Measurements from ENCODE around the gene FGF1.
A peak's percentile ranks its signal among the peaks of the same experiment; 100 is the strongest.

Gene FGF1

GRCh38 chr5:142685418-142686209 is at the start of gene FGF1:
FGF1 (minus strand) TSS chr5:142686090; CDS start chr5:142614127, 71,963 bp downstream.
- no peak for DNase-seq (ENCODE audit: low read depth in 2 of 2)

- DNase-seq (ENCODE audit: low read depth in 2 of 2), result no peak
These were observed 41.8 kb upstream of the FGF1 start for GRCh38 chr5:142727735-142728047.

DNA sequence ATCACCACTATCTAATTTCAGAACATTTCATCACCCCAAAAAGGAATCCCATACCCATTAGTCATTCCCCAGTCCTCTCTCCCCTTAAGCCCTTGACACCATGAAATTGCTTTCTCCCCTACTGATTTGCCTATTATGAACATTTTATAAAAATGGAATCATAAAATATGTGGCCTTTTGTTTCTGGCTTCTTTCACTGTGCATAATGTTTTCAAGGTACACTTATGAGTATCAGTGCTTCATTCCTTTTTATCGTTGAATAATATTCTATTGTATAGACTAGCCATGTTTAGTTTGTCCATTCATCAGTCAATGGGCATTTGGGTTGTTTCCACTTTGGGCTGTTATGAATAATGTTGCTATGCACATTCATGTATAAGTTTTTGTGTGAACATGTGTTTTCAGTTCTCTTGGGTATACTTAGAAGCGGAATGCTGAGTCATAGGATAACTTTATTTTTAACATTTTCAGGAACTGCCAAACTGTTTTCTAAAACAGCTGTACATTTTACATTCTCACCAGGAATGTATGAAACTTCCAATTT is 40.4 kb upstream of the FGF1 start:
- DNase-seq (ENCODE audit: low read depth in 2 of 2), result no peak

DNA sequence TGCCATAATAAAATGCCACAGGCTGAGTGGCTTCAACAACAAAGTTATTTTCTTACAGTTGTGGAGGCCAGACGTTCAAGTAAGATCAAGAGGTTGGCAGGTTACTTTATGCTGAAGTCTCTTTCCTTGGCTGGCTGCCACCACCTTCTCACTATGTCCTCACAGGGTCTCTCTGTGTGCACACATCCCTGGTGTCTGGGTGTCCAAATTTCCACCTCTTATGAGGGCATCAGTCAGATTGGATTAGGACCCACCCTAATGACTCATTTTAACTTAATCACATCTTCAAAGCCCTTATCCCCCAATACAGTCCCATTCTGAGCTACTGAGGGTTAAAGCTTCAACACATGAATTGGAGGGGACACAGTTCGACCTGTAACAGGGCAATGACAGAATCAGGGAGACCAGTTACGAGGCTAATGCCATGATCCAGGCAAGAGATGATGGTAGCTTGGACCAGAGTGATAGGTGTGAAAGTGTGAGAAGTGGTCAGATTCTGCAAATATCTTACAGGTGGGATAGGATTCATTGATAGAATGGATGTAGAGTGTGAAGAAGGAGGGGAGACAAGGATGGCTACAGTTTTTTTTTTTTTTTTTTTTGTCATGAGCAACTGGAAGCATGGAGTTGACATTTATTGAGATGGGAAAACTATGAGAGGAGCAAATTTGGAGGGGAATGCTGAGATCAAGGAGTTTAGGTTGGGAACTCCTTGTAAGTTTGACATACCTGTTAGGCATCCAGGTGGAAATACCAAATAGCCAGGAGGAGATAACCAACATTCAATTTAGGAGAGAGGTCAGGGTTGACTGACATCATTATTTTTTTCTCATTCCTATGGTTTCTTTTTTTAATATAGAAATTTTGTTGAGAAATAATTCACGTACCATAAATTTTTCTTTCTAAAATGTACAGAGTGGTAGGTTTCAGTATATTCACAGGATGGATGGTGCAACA is 39.6 kb upstream of the FGF1 start:
- DNase-seq (ENCODE audit: low read depth in 2 of 2), result no peak

GRCh38 chr5:142724821-142725220 is 38.9 kb upstream of the FGF1 start:
- no peak for DNase-seq (ENCODE audit: low read depth in 2 of 2)

GRCh38 chr5:142722896-142723295 is 37.0 kb upstream of the FGF1 start:
- no peak for DNase-seq (ENCODE audit: low read depth in 2 of 2)

DNA sequence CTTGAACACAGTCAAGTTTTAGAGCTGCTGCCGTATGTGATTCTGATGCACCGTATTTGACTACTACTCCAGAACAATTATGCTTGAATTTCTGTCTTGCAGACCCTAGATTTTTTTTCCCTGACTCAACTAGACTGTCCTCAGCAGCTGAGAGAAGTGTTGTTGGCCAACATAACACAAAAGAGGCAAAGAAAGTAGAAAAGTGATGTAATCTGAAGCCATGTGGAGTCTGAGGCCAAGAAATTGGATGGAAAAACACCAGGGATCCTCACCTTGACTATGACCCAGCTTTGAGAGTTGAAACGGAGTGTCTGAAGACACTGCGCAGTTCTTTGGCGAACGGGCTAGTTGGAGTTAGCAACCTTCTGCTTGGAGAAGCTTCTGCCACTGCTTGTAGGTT is 36.3 kb upstream of the FGF1 start:
- DNase-seq (ENCODE audit: low read depth in 2 of 2), result no peak

DNA sequence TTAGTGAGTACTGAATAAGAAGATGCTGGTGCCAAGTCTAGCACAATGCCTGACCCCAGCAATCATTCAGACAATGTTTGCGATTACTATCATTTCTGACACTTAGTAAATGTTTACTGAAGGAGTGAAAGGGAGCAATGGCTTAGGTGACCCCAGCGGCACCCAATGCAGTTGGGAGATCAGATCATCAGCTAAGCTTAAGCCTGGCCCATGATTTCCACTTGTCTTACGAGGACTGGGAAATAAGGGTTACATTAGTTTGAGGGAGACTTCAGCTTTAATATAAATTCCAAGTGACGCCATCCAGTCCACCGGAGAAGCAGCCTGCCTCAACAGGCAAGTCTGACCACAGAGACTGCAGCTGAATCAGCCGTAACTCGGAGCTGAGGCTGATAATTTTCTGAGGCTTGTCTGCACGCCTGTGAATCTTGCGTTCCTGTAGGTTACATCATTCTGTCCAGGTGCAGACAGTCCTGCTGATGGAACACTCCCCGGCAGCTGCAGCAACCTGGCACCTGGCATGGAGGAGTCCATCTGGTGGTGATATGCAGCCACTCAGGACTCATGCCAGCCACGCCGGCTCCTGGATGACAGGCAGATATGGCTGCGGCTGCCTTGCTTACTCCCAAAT is 34.9 kb upstream of the FGF1 start:
- DNase-seq (ENCODE audit: low read depth in 2 of 2), result no peak

DNA sequence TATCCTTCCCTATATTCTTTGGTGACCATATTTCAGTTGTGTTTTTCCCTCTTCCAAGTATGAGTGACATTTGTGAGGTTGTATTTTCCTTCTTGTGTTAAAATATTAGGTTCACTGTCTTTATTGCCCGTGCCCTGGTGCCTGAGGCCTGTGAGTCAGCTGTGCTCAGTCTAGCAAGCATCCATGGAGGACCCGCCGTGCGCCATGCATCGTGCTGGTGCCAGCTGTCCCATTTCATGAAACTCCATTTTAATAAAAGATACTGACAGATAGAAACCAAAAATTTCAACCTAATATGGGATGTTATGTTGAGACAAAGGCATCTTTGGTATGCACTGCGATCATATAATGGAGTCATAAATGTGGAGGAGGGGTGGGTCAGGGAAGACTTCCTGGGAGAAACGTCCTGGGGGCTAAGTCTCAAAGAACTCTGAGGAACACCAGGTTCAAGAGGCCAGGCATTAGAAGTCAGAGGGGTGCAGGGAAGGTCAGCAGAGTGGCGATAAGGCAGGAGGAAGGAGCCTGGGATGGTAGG is 34.0 kb upstream of the FGF1 start:
- DNase-seq (ENCODE audit: low read depth in 2 of 2), result no peak

- no peak for DNase-seq (ENCODE audit: low read depth in 2 of 2)
These were observed 31.8 kb upstream of the FGF1 start for GRCh38 chr5:142717582-142718215.

DNA sequence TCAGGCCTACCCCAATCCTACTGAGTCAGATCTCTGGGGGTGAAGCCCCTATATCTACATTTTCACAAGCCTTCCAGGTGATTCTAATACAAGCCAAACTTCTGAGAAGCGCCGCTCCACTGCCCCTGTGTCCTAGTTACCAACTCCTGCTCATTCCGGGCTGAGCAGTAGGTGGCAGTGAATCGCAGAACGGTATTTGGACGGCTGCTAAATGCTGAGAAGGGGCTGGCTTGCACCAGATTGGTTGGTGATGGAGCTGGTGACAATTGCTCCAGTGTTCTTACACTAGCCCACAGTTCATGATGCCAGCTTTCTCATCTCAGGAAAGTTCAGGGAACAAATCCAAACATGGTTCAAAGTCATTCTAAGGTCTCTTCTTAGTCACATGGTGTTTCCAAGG is 31.1 kb upstream of the FGF1 start:
- DNase-seq (ENCODE audit: low read depth in 2 of 2), result peak; percentile 16 to 27

DNA sequence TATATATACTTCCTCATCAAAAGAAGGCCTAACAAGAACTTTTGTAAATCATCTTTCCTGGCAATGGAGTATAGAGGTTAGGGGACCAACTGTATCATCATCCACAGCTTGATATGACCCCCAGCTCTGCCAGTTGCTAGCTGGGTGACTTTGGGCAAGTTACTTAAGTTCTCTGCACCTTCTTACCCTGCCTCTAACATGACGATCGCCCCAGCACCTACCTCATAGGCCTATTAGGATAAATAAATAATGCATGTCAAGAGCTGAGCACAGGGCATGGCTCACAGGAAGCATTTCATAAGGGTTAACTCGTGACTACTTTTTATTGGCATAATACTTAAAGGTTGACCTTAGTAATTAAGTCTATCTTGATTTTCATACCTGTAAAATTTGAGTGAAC is 29.4 kb upstream of the FGF1 start:
- no peak for DNase-seq (ENCODE audit: low read depth in 2 of 2)

- peak; percentile 80 for DNase-seq (ENCODE audit: low read depth in 2 of 2)
These were observed 27.3 kb upstream of the FGF1 start for GRCh38 chr5:142713121-142713706.

- DNase-seq (ENCODE audit: low read depth in 2 of 2), result no peak
These were observed 17.3 kb upstream of the FGF1 start for GRCh38 chr5:142703153-142703552.

DNA sequence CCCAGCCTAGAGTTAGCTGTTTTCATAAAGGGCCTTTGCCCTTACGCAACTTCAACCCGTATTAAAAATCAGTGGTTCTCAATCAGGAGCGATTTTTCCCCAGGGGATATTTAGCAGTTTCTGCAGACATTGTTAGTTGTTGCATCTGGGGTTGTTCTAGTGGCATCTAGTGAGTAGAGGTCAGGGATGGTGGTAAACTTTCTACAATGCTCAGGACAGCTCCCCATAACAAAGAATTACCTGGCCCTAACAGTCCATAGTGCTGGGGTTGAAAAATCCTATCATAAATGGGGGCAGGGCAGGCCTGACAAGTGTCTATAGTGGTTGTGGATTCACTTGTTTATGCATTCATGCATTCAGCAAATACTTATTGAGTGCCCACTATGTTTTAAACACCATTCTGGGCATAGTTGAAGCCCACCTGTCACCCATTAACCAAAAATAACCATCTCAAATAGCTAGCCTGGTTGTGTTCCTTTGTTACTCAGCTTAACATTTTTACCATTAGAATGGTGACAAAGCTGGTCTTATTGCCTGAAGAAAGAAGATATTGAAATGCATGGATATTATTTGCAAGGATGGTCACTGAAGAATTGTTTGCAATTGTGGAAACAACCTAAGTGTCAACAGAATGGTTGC is 15.9 kb upstream of the FGF1 start:
- DNase-seq (ENCODE audit: low read depth in 2 of 2), result no peak

- no peak for DNase-seq (ENCODE audit: low read depth in 2 of 2)
These were observed 14.7 kb upstream of the FGF1 start for GRCh38 chr5:142700566-142700965.

DNA sequence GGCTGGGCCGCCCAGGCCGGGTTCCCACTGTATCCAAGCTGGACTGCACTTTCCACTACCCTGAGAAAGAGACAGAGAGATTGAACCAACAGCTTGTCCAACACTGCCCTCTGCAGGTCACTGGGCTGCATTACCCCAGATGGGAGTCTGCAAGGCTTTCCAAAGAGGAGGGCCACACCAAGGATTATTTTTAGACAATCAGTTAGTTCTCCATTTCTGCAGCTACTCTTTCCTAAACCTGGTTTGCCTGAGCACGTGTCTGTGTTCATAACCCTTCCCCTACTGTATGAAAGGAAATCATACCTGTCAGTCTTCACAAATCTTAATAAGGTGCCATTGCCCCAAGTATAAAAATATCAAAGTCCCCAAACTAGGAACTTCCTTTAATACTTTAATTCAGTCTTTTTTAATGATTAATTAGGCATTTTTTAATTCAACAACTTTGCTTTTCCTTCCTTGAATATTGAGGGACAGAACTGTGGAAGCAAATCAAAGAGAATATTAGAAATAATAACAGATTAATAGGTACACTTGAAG is 13.4 kb upstream of the FGF1 start:
- DNase-seq (ENCODE audit: low read depth in 2 of 2), result peak; percentile 64 to 78

DNA sequence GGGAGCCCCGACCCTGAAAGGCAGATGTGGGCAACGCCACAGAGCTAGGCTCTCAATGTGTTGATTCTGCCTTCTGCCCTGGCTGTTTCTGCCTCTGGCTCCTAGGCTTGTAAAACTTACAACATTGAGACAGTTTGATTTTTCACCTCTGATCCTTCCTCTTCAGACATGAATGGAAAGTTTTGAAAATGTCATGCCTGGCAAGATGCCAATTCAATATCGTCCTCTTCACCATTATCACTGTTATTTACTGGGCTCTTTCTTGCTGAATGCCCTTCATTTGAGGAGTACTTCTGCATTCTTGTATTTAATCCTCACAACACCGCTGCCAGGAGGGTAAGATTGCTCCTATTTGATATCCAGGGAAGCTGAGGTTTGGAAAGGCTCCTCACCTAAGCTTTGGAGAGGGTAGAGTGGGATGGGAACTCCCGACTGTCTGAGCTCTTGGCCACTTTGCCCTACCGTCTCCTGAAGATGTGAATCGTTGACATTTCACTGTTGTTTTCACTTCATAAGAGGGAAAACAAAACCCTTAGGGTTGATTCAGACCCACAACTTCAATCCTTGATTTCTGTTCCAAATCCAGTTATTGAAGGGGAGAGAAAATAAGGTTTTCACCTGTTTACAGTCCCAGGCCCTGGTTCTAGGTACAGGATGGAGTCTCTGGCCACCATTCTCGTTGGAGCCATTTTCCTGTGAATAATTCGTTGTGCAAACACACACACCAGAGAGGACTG is 12.7 kb upstream of the FGF1 start:
- no peak for DNase-seq (ENCODE audit: low read depth in 2 of 2)

All from stimulated activated CD4-positive, alpha-beta T cell treated with anti-CD3 and anti-CD28 coated beads, Interleukin-4, amount 100 ng/mL, for 48 hours (primary cell).